HG03460 (cell line): Measurements from ENCODE around the gene DPY30.

Experiments
- ATAC-seq: cut with Tn5 transposase; IDR thresholded peaks from one replicate; pipeline ENCODE4 v1.9.1; 2021; ENCODE audit not compliant: unreplicated experiment

Gene DPY30

GRCh38 chr2:31978436-31978835 is 61.2 kb downstream of the DPY30 start:
- ATAC-seq = no peak
